HG03457 (cell line): Measurements from ENCODE around the gene KRT86.
"Not testable (repeated sequence)": the region's sequence is repeated elsewhere in the genome, so short reads cannot be mapped to it uniquely, and the experiment has no call there.

Experiments
- ATAC-seq: cut with Tn5 transposase; IDR thresholded peaks from one replicate; pipeline ENCODE4 v1.9.1; 2021; ENCODE audit warnings: moderate number of reproducible peaks; ENCODE audit not compliant: unreplicated experiment

The KRT86 gene

GRCh38 chr12:52312086-52312485 is 37.6 kb downstream of the KRT86 start:
- no peak for ATAC-seq

- no peak for ATAC-seq
These were observed 39.0 kb downstream of the KRT86 start for GRCh38 chr12:52313461-52313860.

DNA sequence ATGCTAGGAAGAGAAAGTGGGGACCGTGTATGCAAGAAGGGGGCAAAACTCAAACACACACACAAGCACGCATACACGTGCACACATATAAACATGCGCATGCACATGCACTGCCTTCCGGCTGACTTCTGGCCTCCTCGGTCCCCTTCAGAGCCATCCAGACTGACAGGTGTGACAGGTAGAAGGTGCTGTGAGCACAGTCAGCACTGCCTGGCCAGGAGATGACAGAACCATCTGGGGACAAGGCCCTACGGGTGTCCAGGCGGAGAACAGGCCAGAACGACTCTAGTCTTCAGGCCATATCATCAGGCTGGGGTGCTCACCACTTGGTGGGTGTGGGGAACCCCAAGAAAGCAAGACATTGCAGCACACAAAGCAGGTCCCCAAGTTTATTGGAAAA is 39.5 kb downstream of the KRT86 start:
- ATAC-seq = no peak

- no peak for ATAC-seq
These were observed 40.1 kb downstream of the KRT86 start for GRCh38 chr12:52314511-52314910.

GRCh38 chr12:52315721-52316120 is 41.3 kb downstream of the KRT86 start:
- ATAC-seq = not testable (repeated sequence)

GRCh38 chr12:52316290-52316689 is 41.8 kb downstream of the KRT86 start:
- no peak for ATAC-seq

DNA sequence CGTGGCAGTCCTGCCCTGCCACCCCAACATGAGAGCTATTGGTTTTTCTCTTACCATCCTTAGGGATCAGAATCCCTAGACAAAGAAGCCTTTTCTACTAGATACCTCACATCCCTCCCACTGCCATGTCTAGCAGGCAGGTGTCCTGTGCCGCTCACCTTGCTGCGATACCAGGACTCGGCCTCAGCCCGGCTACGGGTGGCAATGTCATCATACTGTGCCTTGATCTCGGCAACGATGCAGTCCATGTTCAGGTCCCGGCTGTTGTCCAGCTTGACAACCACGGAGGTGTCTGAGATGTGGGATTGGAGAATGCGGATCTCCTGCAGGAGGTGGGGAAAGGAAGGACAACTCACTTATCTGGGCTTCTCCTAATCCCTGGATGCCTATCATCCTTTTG is 42.3 kb downstream of the KRT86 start:
- no peak for ATAC-seq

GRCh38 chr12:52317468-52318052 is 43.1 kb downstream of the KRT86 start:
- ATAC-seq = no peak

GRCh38 chr12:52318241-52318990 is 44.0 kb downstream of the KRT86 start:
- ATAC-seq = no peak

DNA sequence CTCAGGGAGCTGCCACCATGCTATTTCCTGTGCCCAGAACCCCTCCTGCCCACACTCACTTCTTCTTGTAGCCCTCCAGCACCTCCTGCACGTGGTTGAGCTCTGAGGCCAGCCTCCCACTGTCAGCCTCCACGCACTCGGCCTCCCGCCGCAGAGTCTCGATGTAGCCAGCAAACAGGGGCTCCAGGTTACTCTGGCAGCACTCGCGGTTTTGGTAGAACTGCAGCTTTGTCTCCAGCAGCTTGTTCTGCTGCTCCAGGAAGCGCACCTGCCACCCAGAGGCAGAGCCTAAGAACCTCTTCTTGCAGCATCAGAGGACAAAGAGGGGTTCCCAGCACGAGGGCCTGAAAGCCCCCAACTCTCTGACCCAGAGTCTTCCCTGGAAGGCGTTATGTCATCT is 44.7 kb downstream of the KRT86 start:
- ATAC-seq = no peak

- no peak for ATAC-seq
These were observed 46.4 kb downstream of the KRT86 start, which contains the start of gene KRT83 for GRCh38 chr12:52320784-52321400. KRT83 (minus strand) TSS chr12:52321398; CDS start chr12:52321335, 63 bp downstream.

DNA sequence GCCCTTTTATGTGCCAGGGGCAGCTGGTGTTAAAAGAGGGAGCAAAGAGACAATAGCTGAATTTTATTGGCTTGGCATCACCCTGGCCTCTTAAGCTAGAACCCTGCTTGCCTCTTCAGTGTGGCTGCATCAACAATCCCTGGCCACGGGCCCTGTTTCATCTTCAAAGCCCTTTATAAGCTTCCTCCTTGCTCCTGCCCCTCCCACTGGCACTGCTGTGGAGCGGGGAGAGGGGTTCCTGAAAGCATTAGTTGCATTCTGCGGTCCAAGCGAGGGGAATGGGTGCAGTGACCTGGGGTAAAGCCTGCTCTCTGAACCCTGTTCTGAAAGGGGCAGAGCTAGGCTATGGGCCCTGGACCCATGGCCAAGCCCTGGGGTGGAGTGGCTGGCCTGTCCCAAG is 47.0 kb downstream of the KRT86 start:
- no peak for ATAC-seq

DNA sequence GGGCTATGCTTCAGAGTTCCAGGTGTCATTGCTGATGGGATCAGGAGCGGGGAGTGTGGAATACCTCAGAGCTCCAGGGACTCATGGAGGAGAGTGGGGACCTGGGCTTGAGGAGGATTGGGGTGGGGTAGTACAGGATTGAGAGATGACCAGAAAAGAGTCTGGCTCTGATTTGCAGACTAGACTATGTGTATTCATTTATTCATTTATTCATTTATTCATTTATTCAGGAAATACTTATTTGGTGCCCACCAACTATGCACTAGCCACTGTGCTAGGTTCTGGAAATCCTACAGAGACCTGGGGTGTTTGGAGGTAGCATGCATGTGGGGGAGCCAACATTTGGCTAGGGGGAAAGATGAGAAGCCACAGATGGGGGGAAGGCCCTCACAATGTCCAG is 47.6 kb downstream of the KRT86 start:
- no peak for ATAC-seq

DNA sequence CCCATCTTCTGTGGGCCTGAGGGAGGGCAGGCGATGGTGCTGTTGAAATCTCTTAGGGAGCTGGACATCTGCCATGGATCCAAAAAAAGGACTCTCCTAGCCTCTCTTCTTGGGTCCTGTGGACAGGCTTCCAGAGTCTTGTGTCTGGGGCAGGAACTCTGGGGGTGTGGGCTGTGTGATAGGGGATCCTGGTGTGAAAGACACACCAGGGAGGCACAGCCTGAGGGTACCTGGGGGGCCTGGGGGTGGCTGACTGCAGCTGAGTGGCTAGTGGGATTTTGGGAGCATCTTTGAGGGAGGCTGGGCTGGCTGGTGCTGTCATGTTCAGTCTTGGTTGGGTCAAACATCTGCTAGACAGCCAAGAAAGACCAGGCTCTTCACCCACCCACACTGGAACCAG is 48.6 kb downstream of the KRT86 start:
- ATAC-seq = no peak

GRCh38 chr12:52323416-52324152 is 49.1 kb downstream of the KRT86 start:
- no peak for ATAC-seq

DNA sequence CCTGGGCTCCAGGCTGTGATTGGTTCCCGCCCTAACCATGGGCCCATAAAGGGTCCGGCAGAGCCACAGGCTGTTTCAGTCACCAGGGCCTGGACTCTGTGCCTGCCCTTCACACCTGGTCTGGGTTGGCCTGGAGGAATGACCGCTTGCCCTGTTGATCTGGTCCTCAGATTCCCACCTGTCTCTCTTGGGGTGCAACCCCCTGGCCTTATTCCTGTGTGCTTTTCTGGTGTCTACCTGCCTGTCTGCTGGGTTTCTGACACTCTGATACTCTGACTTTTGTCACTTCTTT is 49.7 kb downstream of the KRT86 start:
- no peak for ATAC-seq

GRCh38 chr12:52327052-52327829 is 52.8 kb downstream of the KRT86 start:
- ATAC-seq = no peak

- no peak for ATAC-seq
These were observed 53.5 kb downstream of the KRT86 start for GRCh38 chr12:52327830-52328500.

DNA sequence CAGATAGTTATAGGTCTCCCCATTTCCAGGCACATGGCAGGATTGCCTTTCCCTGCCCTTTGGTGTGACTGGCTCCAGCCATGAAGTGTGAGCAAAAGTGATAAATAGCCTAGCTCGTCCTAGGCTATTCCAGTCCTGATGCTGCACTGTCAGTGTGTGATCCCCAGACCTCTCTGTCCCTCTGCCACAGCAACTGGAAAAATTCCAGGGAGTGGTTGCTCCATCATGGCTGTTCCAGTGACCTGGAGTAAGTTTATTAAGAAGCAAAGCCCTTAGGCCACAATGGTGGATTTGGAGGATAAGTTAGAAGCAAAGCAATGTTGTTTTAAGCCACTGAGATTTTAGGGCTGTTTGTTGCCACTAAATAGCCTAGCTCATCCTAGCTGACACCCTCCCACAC is 56.6 kb downstream of the KRT86 start:
- no peak for ATAC-seq

GRCh38 chr12:52331833-52332232 is 57.4 kb downstream of the KRT86 start:
- no peak for ATAC-seq
